Right ventricle myocardium inferior (tissue), 1 donor: ENCODE results near the gene RAB11FIP4. TPM values are rescaled to one million over a fixed set of nuclear protein-coding genes. Genes with fewer than 3 reads are reported as not detected.
A peak's percentile ranks its signal among the peaks of the same experiment; 100 is the strongest.

Source experiments
- ATAC-seq: fragments of 200-7000 bp; cut with Tn5 transposase; one replicate; pipeline ENCODE4 v1.9.1; 2020; ENCODE audit warnings: mild to moderate bottlenecking, moderate library complexity
- DNase-seq: peaks from one replicate; pipeline ENCODE4 v3.0.0; 2021; ENCODE audit errors: missing footprints
- intact Hi-C: fragments of 100-400 bp; cut with DNase I; formaldehyde crosslinking; loops from one replicate; pipeline ENCODE4 v1.11.0; 2022
- total RNA-seq: library from RNA; stranded (reverse); fragmentation: NEBNext Ultra II Directional; extraction: Animal tissue kit (Norgen Biotek cat#: 25700); gene quantifications from one replicate; pipeline ENCODE4 v1.2.1, GENCODE V29; 2021
- donor health status: DM: no; HTN: yes; CAD: no; lungs with severe emphysema.

The RAB11FIP4 gene
- total RNA-seq, 1 donor from 2014 or later: 13.6 TPM

- intact Hi-C loops: no loop called here
- DNase-seq (no peak), ATAC-seq (no peak)
Observed at GRCh38 chr17:31565652-31566051, 174.2 kb downstream of the RAB11FIP4 start.

GRCh38 chr17:31566247-31566991 lies 174.9 kb downstream of the RAB11FIP4 start:
- intact Hi-C loops: no loop called here
- DNase-seq (no peak), ATAC-seq (no peak)

- intact Hi-C loops: no loop called here
- no peak for DNase-seq
- no peak for ATAC-seq
Observed at GRCh38 chr17:31566992-31567373, 175.5 kb downstream of the RAB11FIP4 start.

GRCh38 chr17:31568121-31568520 lies 176.6 kb downstream of the RAB11FIP4 start:
- ATAC-seq: no peak
- intact Hi-C loops: no loop called here

GRCh38 chr17:31568539-31568938 lies 177.1 kb downstream of the RAB11FIP4 start:
- ATAC-seq: no peak
- DNase-seq: no peak
- intact Hi-C loops: no loop called here

More at GRCh38 chr17:31568121-31568520, 176.6 kb downstream of the RAB11FIP4 start:
- DNase-seq: no peak

GRCh38 chr17:31570231-31570630 lies 178.8 kb downstream of the RAB11FIP4 start:
- intact Hi-C loops: loop anchor here (5.0 kb wide), 1 partner anchor 122 kb away; no protein-coding TSS in a partner anchor
- DNase-seq: no peak
- no peak for ATAC-seq

GRCh38 chr17:31570951-31571892 lies 179.7 kb downstream of the RAB11FIP4 start:
- intact Hi-C loops: loop anchor here (5.0 kb wide), 1 partner anchor 121 kb away; no protein-coding TSS in a partner anchor
- ATAC-seq (peak; percentile 84), DNase-seq (peak; percentile 91)

- no peak for ATAC-seq
- intact Hi-C loops: loop anchor here (5.0 kb wide), 1 partner anchor 120 kb away; no protein-coding TSS in a partner anchor
- DNase-seq: no peak
Observed at GRCh38 chr17:31572341-31572740, 180.9 kb downstream of the RAB11FIP4 start.

- ATAC-seq: no peak
- DNase-seq: no peak
- intact Hi-C loops: loop anchor here (5.0 kb wide), 1 partner anchor 119 kb away; no protein-coding TSS in a partner anchor
Observed at GRCh38 chr17:31573047-31573446, 181.6 kb downstream of the RAB11FIP4 start.

GRCh38 chr17:31573861-31574260 lies 182.4 kb downstream of the RAB11FIP4 start:
- ATAC-seq (no peak), DNase-seq (no peak)
- intact Hi-C loops: loop anchor here (5.0 kb wide), 1 partner anchor 118 kb away; no protein-coding TSS in a partner anchor

- DNase-seq (no peak), ATAC-seq (no peak)
- intact Hi-C loops: loop anchor here (5.0 kb wide), 1 partner anchor 118 kb away; no protein-coding TSS in a partner anchor
Observed at GRCh38 chr17:31574458-31574857, 183.0 kb downstream of the RAB11FIP4 start.

GRCh38 chr17:31575043-31575442 lies 183.6 kb downstream of the RAB11FIP4 start:
- ATAC-seq: no peak
- intact Hi-C loops: no loop called here
- DNase-seq: no peak

GRCh38 chr17:31579265-31579664 lies 187.8 kb downstream of the RAB11FIP4 start:
- DNase-seq (no peak), ATAC-seq (no peak)
- intact Hi-C loops: no loop called here

GRCh38 chr17:31580316-31580705 lies 188.8 kb downstream of the RAB11FIP4 start:
- ATAC-seq: no peak
- no peak for DNase-seq
- intact Hi-C loops: no loop called here

- intact Hi-C loops: no loop called here
- peak; percentile 83 for ATAC-seq
- DNase-seq: peak; percentile 88
Observed at GRCh38 chr17:31580706-31581490, 189.4 kb downstream of the RAB11FIP4 start.

- peak; percentile 32 for ATAC-seq
- DNase-seq: no peak
Observed at GRCh38 chr17:31581491-31581890, 190.0 kb downstream of the RAB11FIP4 start.

GRCh38 chr17:31582151-31582907 lies 190.9 kb downstream of the RAB11FIP4 start:
- intact Hi-C loops: no loop called here
- peak; percentile 53 for ATAC-seq
- DNase-seq: peak; percentile 81

More at GRCh38 chr17:31581491-31581890, 190.0 kb downstream of the RAB11FIP4 start:
- intact Hi-C loops: no loop called here
